ENCODE results near the gene PIAS4. TPM values are rescaled to one million over a fixed set of nuclear protein-coding genes. Genes with fewer than 3 reads are reported as not detected.
"Not testable (repeated sequence)": the region's sequence is repeated elsewhere in the genome, so short reads cannot be mapped to it uniquely, and the experiment has no call there.

Gene PIAS4
- total RNA-seq, 1 experiment from 2014 or later, result 54.4 TPM

DNA sequence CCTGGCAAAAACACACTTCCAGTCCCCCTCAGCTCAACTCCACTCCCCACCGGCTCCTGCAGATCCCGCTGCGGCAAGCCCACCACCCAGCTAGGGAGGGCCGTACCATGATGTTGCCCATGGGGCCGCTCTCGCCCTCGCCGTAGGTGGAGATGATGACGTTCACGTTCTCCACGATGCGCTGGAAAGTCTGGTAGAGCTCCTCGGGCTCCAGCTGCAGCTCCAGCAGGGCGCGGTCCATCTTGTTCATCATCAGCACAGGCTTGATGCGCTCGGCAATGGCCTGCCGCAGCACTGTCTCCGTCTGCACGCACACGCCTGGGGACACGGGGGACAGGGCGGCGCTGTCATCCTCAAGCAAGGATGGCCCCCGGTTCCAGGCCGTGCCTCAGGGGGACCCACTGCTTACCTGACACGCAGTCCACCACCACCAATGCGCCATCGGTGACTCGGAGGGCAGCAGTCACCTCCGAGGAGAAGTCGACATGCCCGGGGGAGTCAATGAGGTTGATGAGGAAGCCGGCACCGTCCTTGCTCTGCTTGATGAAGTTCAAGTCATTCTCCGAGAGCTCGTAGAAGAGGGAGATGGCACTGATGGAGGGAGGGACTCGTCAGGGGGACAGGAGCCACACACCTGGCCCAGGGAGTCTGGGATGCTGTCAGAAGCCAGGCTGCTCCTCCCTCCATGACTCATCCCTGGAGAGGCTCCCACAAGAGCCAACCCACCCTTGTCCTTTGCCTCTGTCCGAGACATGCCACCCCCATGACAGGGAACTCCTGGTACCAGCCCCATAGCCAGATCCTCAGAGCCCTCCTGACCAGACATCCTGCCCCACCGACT, 24.6 kb upstream of the PIAS4 start:
- DNase-seq, result peak; percentile 58
- Histone ChIP-seq H3K36me3 (replicated peaks; ENCODE audit: control insufficient read depth, insufficient read depth, low read length) (peaks cover 60% of the 10 kb centered on the region), H3K4me3 (ENCODE audit: insufficient read depth, low read depth, low read length) (no peak overlapping the region), H3K27me3 (ENCODE audit: control insufficient read depth, insufficient read depth, low read length) (no peaks in the 10 kb centered on the region)

GRCh38 chr19:3983542-3983914, 24.0 kb upstream of the PIAS4 start:
- no peaks in the 10 kb centered on the region for H3K27me3 ChIP-seq (ENCODE audit: control insufficient read depth, insufficient read depth, low read length)
- DNase-seq, result no peak
- peak overlapping the region; percentile 82 for H3K4me3 ChIP-seq (ENCODE audit: insufficient read depth, low read depth, low read length)
- H3K36me3 ChIP-seq (replicated peaks; ENCODE audit: control insufficient read depth, insufficient read depth, low read length), result peaks cover 56% of the 10 kb centered on the region

DNA sequence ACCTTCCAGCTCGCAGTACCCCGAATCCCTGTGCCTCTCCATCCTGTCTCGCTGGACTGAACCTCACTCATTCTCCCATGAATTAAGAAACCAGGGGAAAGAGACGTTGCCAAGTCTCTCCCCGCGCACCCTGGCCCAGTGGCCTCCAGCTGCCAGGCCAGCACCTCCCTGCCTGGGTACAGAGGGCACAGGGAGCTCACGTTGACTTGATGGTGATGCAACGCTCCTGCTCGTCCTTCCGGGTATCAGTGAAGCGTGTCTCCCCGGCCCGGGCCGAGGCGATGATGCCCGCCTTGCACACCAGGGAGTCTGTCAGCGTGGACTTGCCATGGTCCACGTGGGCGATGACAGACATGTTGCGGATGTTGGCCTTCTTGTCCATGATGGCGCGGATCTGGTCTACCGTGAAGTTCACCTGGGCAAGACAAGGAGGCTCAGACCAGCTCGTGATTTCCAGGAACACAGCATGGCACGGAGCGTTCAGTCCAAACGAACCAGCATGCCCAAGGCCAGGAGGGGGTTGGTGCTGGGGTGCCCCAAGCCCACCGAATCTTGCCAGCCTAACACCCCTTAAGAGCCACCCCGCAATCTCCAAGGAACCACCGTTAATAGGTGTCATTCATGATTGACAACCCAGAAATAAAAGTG, 23.5 kb upstream of the PIAS4 start:
- H3K4me3 ChIP-seq (ENCODE audit: insufficient read depth, low read depth, low read length), result peak overlapping the region; percentile 82
- H3K36me3 ChIP-seq (replicated peaks; ENCODE audit: control insufficient read depth, insufficient read depth, low read length), result peaks cover 53% of the 10 kb centered on the region
- peak; percentile 60 for DNase-seq
- H3K27me3 ChIP-seq (ENCODE audit: control insufficient read depth, insufficient read depth, low read length), result no peaks in the 10 kb centered on the region

- DNase-seq, result peak; percentile 42
- Histone ChIP-seq H3K4me3 (ENCODE audit: insufficient read depth, low read depth, low read length) (peak overlapping the region; percentile 82), H3K27me3 (ENCODE audit: control insufficient read depth, insufficient read depth, low read length) (no peaks in the 10 kb centered on the region), H3K36me3 (replicated peaks; ENCODE audit: control insufficient read depth, insufficient read depth, low read length) (peaks cover 49% of the 10 kb centered on the region)
Observed at GRCh38 chr19:3984584-3984907, 23.0 kb upstream of the PIAS4 start.

DNA sequence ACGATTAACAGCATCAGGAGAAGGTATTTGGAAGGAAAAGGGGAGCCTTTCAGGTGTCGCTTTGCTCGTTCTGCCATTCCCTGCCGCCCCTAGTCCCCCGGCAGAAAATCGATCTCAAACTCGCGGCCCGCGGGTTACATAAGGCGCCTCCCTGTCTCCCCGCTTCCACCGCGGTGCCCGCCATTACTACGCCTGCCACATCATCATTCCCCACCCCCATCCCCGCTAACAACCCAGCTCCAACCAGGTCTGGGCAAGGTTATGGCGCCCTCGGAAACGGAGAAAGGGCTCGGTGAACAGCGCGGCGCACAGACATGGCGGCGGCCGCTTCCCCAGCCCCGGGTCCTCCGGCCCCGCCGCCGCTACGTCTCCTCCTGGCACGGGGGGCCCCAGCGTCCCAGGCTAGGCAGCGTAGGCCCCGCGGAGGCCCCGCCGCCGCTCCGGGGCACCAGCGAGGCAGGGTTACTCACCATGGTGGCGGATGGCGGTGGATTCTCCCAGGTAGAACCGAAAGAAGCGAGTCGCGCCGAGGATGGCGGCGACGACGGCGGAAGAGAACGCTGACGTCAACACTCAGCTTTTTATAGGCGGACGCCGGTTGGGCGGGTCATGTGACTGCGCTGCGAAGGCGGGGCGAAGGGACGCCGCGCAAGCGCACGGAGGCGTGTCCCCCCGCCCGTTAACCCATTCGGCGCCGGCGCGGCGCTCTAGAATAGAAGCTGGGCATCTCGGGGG, 22.5 kb upstream of the PIAS4 start, which contains the start of gene EEF2:
EEF2 (minus strand) TSS at position 556 of the 735 bp plus-strand sequence; CDS start at position 473, 83 bp downstream.
- DNase-seq, result peak; percentile 99
- Histone ChIP-seq H3K27me3 (ENCODE audit: control insufficient read depth, insufficient read depth, low read length) (no peaks in the 10 kb centered on the region), H3K4me3 (ENCODE audit: insufficient read depth, low read depth, low read length) (peak within 1 kb of the TSS; percentile 82), H3K36me3 (replicated peaks; ENCODE audit: control insufficient read depth, insufficient read depth, low read length) (peaks cover 44% of the 10 kb centered on the region)

DNA sequence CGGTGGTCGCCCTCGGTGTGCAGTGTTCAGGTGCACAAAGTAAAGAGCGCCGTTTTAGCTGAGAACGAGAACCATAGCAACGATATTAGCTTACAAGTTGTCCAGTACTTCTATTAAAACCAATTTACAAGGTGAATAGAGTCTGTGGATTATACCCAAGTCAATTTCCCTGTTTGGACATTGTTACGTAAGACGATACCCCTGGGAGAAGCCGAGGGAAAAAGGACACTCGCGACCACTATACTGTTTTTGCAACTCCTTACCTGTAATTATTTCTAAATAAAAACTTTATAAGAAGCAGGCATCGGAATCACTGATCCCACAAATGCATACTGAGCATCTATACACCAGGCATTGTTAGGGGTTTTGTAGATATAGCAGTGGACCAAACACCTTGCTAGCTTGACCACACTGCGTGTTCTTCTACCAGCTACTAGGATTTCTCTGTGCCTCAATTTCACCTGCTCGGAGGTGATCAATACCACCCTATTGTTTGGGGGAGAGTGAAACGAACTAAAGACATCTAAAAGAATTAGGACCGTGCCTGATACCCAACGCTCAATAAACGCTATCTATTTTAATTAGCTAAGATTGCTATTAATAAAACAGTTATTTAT, 21.8 kb upstream of the PIAS4 start:
- Histone ChIP-seq H3K4me3 (ENCODE audit: insufficient read depth, low read depth, low read length) (peak overlapping the region; percentile 16), H3K27me3 (ENCODE audit: control insufficient read depth, insufficient read depth, low read length) (no peaks in the 10 kb centered on the region), H3K36me3 (replicated peaks; ENCODE audit: control insufficient read depth, insufficient read depth, low read length) (peaks cover 37% of the 10 kb centered on the region)
- peak; percentile 26 for DNase-seq

DNA sequence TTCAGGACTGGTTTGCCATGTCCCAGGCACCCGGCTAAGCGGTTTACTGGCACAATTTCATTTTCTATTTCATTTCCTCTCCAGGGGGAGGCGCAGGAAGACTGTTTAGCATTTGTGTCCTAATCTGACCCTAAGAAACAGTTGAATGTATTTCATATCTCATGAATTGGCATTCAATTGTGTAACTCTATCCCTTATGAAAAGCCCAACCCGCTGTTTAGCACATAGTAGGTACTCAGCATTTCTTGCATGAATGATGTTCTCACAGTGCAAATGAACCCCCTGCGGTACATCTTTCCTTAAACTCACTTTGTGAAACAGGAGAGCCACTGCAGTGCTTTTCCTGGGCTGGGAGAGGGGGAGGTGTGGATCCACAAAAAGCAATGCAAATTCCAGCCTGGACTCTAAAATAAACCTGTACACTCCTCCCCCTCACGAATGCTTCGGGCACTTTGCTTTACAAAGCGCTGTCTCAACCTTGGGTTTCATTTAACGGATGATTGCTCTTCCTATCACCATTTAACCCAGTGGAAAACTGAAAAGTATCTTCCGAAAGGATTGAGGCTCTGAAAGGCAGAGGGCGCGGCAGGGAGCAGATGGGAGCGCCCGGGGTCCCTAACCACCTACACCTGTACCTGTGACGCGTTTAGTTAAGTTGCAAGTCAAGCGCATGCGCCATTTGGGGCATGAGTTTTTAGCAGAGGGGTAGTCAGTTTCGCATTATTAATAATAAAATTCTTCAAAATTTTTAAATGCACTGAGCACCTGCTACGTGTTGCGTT, 21.1 kb upstream of the PIAS4 start:
- Histone ChIP-seq H3K4me3 (ENCODE audit: insufficient read depth, low read depth, low read length) (peak overlapping the region; percentile 29), H3K36me3 (replicated peaks; ENCODE audit: control insufficient read depth, insufficient read depth, low read length) (peaks cover 30% of the 10 kb centered on the region), H3K27me3 (ENCODE audit: control insufficient read depth, insufficient read depth, low read length) (no peaks in the 10 kb centered on the region)
- DNase-seq, result peak; percentile 84

- H3K36me3 ChIP-seq (replicated peaks; ENCODE audit: control insufficient read depth, insufficient read depth, low read length), result peaks cover 17% of the 10 kb centered on the region
- DNase-seq, result peak; percentile 92
- peak overlapping the region; percentile 29 for H3K4me3 ChIP-seq (ENCODE audit: insufficient read depth, low read depth, low read length)
- no peaks in the 10 kb centered on the region for H3K27me3 ChIP-seq (ENCODE audit: control insufficient read depth, insufficient read depth, low read length)
Observed at GRCh38 chr19:3987619-3988371, 19.7 kb upstream of the PIAS4 start.

DNA sequence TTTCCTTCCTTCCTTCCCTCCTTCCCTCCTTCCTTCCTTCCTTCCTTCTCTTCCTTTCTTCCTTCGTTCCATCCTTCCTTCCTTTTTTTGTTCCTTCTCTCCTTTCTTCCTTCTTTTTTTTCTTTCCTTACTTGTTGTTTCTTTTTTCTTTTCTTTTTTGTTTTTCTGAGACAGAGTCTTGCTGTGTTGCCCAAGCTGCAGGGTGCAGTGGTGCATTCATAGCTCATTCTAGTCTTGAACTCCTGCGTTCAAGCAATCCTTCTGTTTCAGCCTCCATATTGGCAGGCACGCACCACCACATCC, 16.8 kb upstream of the PIAS4 start:
- H3K4me3 ChIP-seq (ENCODE audit: insufficient read depth, low read depth, low read length), result no peak overlapping the region
- no peaks in the 10 kb centered on the region for H3K36me3 ChIP-seq (replicated peaks; ENCODE audit: control insufficient read depth, insufficient read depth, low read length)
- no peaks in the 10 kb centered on the region for H3K27me3 ChIP-seq (ENCODE audit: control insufficient read depth, insufficient read depth, low read length)
- no peak for DNase-seq

DNA sequence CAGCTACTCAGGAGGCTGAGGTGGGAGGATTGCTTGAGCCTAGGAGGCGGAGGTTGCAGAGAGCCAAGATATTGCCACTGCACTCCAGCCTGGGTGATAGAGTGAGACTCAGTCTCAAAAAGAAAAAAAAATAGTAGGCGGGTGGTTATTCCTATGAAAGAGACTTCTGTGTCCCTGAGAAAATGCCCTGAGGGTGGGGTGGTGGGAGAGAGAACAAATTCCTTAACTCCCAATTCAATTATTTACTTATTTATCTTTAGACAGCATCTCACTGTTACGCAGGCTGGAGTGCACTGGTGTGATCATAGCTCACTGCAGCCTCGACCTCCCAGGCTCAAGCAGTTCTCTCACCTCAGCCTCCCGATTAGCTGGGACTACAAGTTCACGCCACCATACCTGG, 11.9 kb upstream of the PIAS4 start:
- no peaks in the 10 kb centered on the region for H3K27me3 ChIP-seq (ENCODE audit: control insufficient read depth, insufficient read depth, low read length)
- no peak overlapping the region for H3K4me3 ChIP-seq (ENCODE audit: insufficient read depth, low read depth, low read length)
- H3K36me3 ChIP-seq (replicated peaks; ENCODE audit: control insufficient read depth, insufficient read depth, low read length), result no peaks in the 10 kb centered on the region
- DNase-seq, result no peak

GRCh38 chr19:3998667-3999412, 8.7 kb upstream of the PIAS4 start:
- H3K36me3 ChIP-seq (replicated peaks; ENCODE audit: control insufficient read depth, insufficient read depth, low read length); H3K27me3 ChIP-seq (ENCODE audit: control insufficient read depth, insufficient read depth, low read length); H3K4me3 ChIP-seq (ENCODE audit: insufficient read depth, low read depth, low read length); DNase-seq: not testable (repeated sequence)

DNA sequence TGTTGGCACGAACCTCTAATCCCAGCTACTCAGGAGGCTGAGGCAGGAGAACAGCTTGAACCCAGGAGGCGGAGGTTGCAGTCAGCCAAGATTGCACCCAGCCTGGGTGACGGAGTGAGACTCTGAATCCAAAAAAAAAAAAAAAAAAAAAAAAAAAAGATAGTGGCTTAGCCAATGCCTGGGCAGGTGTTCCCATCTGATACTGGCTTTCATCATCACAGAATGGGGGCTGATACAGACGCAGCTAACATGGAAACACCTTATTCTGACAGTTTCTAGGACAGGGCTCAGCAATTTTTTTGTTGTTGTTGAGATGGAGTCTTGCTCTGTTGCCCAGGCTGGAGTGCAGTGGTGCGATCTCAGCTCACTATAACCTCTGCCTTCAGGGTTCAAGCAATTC, 6.7 kb upstream of the PIAS4 start:
- H3K27me3 ChIP-seq (ENCODE audit: control insufficient read depth, insufficient read depth, low read length); H3K36me3 ChIP-seq (replicated peaks; ENCODE audit: control insufficient read depth, insufficient read depth, low read length); DNase-seq; H3K4me3 ChIP-seq (ENCODE audit: insufficient read depth, low read depth, low read length): not testable (repeated sequence)

DNA sequence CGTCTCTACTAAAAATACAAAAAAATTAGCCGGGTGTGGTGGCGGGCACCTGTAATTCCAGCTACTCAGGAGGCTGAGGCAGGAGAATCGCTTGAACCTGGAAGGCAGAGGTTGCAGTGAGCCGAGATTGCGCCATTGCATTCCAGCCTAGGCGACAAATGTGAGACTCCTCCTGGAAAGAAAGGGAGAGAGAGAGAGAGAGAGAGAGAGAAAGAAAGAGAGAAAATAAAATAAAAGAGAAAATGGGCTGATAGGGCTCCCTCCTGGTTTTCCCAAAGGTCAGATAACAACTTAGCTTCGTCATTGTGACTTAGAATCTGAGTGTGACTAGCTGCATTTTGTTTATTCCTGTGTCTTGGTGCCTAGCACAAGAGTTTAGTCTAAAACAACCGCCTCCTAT, 2.1 kb upstream of the PIAS4 start:
- not testable (repeated sequence) for DNase-seq; H3K27me3 ChIP-seq (ENCODE audit: control insufficient read depth, insufficient read depth, low read length); H3K36me3 ChIP-seq (replicated peaks; ENCODE audit: control insufficient read depth, insufficient read depth, low read length); H3K4me3 ChIP-seq (ENCODE audit: insufficient read depth, low read depth, low read length)

Data from H7 (cell line).